ENCODE results near the gene SMURF1. TPM values are rescaled to one million over a fixed set of nuclear protein-coding genes. Genes with fewer than 3 reads are reported as not detected.
A peak's percentile ranks its signal among the peaks of the same experiment; 100 is the strongest.
"Not testable (repeated sequence)": the region's sequence is repeated elsewhere in the genome, so short reads cannot be mapped to it uniquely, and the experiment has no call there.

SMURF1 gene
- total RNA-seq, 3 donors from 2014 or later, result 15.1 to 18.1 (median 17.1) TPM

- ATAC-seq (no peak), DNase-seq (no peak)
- Mint-ChIP-seq H3K4me3 (no peak overlapping the region), H3K27me3 (ENCODE audit: low read depth) (peaks cover 7% of the 10 kb centered on the region), H3K36me3 (ENCODE audit: insufficient read depth) (no peaks in the 10 kb centered on the region), H3K9me3 (no peaks in the 10 kb centered on the region), H3K4me1 (ENCODE audit: low read depth) (no peaks in the 10 kb centered on the region)
Measured at GRCh38 chr7:99165816-99166215, 21.9 kb upstream of the SMURF1 start.

GRCh38 chr7:99163669-99164068 is 19.8 kb upstream of the SMURF1 start:
- not testable (repeated sequence) for H3K36me3 Mint-ChIP-seq (ENCODE audit: insufficient read depth); H3K4me3 Mint-ChIP-seq; H3K4me1 Mint-ChIP-seq (ENCODE audit: low read depth); H3K9me3 Mint-ChIP-seq; DNase-seq; ATAC-seq
- H3K27me3 Mint-ChIP-seq (ENCODE audit: low read depth), result peaks cover 13% of the 10 kb centered on the region

GRCh38 chr7:99156649-99157048 is 12.7 kb upstream of the SMURF1 start:
- no peak overlapping the region for H3K4me3 Mint-ChIP-seq
- ATAC-seq, result no peak
- no peaks in the 10 kb centered on the region for H3K36me3 Mint-ChIP-seq (ENCODE audit: insufficient read depth)

DNA sequence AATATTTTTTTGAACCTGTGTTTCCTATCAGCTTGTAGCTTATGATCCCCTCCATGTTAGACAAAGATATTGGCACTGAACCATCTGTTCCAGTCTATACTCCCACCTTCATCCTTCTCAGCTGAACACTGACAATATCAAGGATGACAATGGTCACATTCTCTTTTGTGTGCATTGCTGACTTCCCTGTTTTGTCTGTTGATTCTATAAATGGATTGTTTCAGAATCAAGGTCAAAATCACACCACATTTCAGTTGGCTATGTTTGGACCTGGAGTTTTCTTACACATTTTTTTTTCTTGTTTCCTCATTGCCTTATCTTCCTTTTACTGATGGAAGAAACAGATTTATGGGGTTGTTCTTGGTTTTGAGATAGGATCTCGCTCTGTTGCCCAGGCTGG is 11.3 kb upstream of the SMURF1 start:
- H3K9me3 Mint-ChIP-seq, result no peaks in the 10 kb centered on the region
- no peak for ATAC-seq
- peaks cover 8% of the 10 kb centered on the region for H3K27me3 Mint-ChIP-seq (ENCODE audit: low read depth)
- no peaks in the 10 kb centered on the region for H3K4me1 Mint-ChIP-seq (ENCODE audit: low read depth)
- DNase-seq, result no peak
- H3K4me3 Mint-ChIP-seq, result no peak overlapping the region
- no peaks in the 10 kb centered on the region for H3K36me3 Mint-ChIP-seq (ENCODE audit: insufficient read depth)

More at GRCh38 chr7:99156649-99157048, 12.7 kb upstream of the SMURF1 start:
- Mint-ChIP-seq H3K4me1 (ENCODE audit: low read depth) (no peaks in the 10 kb centered on the region), H3K27me3 (ENCODE audit: low read depth) (peaks cover 12% of the 10 kb centered on the region), H3K9me3 (no peaks in the 10 kb centered on the region)
- DNase-seq, result no peak

DNA sequence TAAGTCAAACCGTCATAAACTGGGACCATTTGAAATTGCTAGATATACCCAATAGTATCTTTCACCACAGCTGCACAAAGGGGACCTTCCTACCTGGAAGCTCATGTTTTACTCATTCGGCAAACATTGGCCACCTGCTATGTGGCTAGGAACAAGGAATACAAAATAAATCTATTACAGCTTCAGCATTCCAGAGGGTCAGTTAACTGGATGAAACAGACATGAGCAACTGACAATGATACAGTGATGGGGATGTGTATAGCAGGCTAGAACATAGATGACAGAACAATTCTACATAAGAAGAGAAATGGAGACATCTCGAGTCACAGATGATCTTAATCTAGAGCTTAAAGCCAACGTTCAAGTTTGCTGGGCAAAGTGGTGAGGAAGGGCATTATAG is 3.1 kb upstream of the SMURF1 start:
- Mint-ChIP-seq H3K4me3 (no peak overlapping the region), H3K9me3 (no peaks in the 10 kb centered on the region)
- ATAC-seq, result no peak

DNA sequence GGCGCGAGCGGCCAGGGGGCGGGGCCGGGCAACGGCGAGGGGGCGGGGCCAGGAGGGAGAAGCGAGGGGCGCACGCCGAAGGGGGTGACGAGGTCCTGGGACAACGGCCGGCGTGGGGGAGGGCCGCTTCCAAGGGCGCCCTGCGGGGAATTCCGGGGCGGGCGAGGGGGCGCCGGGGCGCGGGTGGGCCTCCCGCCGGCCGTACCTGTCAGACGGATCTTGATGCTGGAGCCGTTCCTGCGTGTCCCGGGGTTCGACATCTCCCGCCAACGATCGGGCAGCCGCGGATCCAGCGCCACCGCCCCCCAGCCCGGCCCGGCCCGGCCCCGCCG is 421 bp downstream of the SMURF1 start:
- H3K4me1 Mint-ChIP-seq (ENCODE audit: low read depth), result peaks cover 37% of the 10 kb centered on the region
- H3K4me3 Mint-ChIP-seq, result peak overlapping the region; percentile 89
- ATAC-seq (peak; percentile 44 to 50), DNase-seq (no peak)
- H3K36me3 Mint-ChIP-seq (ENCODE audit: insufficient read depth), result peaks cover 5% of the 10 kb centered on the region
- H3K9me3 Mint-ChIP-seq, result no peaks in the 10 kb centered on the region
- H3K27me3 Mint-ChIP-seq (ENCODE audit: low read depth), result no peaks in the 10 kb centered on the region

More for the DNA sequence above, 3.1 kb upstream of the SMURF1 start:
- H3K4me1 Mint-ChIP-seq (ENCODE audit: low read depth), result peaks cover 8% of the 10 kb centered on the region
- no peak for DNase-seq
- peaks cover 3% of the 10 kb centered on the region for H3K36me3 Mint-ChIP-seq (ENCODE audit: insufficient read depth)
- no peaks in the 10 kb centered on the region for H3K27me3 Mint-ChIP-seq (ENCODE audit: low read depth)

GRCh38 chr7:99142727-99143520 is 984 bp downstream of the SMURF1 start:
- Mint-ChIP-seq H3K36me3 (ENCODE audit: insufficient read depth) (peaks cover 5% of the 10 kb centered on the region), H3K4me3 (peak overlapping the region; percentile 89), H3K27me3 (ENCODE audit: low read depth) (no peaks in the 10 kb centered on the region), H3K4me1 (ENCODE audit: low read depth) (peaks cover 39% of the 10 kb centered on the region), H3K9me3 (no peaks in the 10 kb centered on the region)
- ATAC-seq (peak; percentile 11 to 31), DNase-seq (peak; percentile 86)

DNA sequence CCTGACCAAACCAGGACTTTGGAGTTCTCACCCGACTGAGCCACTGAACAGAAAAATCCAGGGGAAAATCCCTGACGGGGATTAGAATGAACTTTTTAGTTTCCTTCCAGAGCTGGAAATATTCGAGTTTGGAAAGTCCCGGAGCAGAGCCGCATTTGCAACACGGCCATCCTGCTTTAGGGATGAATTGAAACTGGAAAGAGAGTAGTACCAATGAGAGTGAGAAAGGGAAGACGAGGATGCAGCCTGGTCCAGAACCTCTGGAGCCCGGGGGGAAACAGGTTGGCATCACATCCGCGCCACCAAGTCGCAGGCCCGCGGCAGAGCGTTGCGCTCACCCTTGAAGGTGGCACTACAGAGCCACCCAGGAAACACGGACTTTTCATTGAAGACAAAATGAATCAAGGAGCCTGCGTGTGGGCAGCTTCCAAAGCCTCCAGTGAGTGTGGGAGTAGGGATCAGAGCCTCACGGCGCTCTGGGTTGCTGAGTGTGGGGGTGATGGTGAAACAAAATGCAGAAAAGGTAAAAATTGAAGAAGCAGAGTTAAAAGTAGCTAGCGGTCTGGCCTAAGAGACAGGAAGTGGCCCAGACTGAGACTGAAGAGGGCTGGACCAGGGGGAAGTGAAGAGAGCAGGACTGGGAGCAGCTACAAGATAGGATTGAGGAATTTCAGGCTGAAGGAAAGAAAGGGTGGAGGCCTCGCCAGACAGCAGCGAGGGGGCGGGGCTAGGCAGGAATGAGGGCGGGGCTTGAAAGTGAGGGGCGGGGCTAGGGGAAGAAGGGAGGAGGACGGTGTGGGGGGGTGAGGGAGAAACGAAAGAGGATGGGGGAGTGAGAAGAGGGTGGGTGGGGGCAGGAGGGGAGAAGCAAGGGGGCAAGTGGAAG is 1.8 kb downstream of the SMURF1 start:
- Mint-ChIP-seq H3K9me3 (no peaks in the 10 kb centered on the region), H3K36me3 (ENCODE audit: insufficient read depth) (peaks cover 7% of the 10 kb centered on the region), H3K4me1 (ENCODE audit: low read depth) (peaks cover 45% of the 10 kb centered on the region), H3K27me3 (ENCODE audit: low read depth) (no peaks in the 10 kb centered on the region), H3K4me3 (peak overlapping the region; percentile 89)
- peak; percentile 31 to 40 for ATAC-seq
- peak; percentile 65 for DNase-seq

GRCh38 chr7:99141334-99141733 is 2.6 kb downstream of the SMURF1 start:
- peak in 1 of 2 donors; percentile 5 for ATAC-seq
- peaks cover 48% of the 10 kb centered on the region for H3K4me1 Mint-ChIP-seq (ENCODE audit: low read depth)
- DNase-seq, result no peak
- no peaks in the 10 kb centered on the region for H3K9me3 Mint-ChIP-seq
- peaks cover 7% of the 10 kb centered on the region for H3K36me3 Mint-ChIP-seq (ENCODE audit: insufficient read depth)
- H3K27me3 Mint-ChIP-seq (ENCODE audit: low read depth), result no peaks in the 10 kb centered on the region
- peak overlapping the region; percentile 89 for H3K4me3 Mint-ChIP-seq

GRCh38 chr7:99140813-99141212 is 3.1 kb downstream of the SMURF1 start:
- no peaks in the 10 kb centered on the region for H3K27me3 Mint-ChIP-seq (ENCODE audit: low read depth)
- DNase-seq (no peak), ATAC-seq (no peak)
- H3K4me3 Mint-ChIP-seq, result peak overlapping the region; percentile 89
- H3K9me3 Mint-ChIP-seq, result no peaks in the 10 kb centered on the region
- peaks cover 53% of the 10 kb centered on the region for H3K4me1 Mint-ChIP-seq (ENCODE audit: low read depth)
- peaks cover 7% of the 10 kb centered on the region for H3K36me3 Mint-ChIP-seq (ENCODE audit: insufficient read depth)

DNA sequence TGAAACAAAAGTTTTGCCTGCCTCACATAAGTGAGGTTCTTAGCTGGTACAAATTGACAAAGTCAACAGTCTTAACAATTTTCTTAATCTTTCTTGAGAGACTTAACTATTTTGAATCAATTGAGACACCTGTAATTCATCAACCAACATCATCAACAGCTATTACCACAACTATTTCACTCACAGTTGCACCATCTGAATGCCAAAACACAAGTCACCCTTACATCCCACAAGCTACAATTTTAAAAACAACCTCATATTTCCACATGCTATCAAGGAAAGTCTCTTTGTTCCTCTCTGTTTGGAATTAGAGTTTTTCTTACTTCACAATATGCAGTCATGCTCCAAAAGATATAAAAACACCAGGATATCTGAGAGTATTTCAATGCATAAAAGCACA is 4.9 kb downstream of the SMURF1 start:
- H3K4me3 Mint-ChIP-seq, result no peak overlapping the region
- peaks cover 58% of the 10 kb centered on the region for H3K4me1 Mint-ChIP-seq (ENCODE audit: low read depth)
- no peaks in the 10 kb centered on the region for H3K27me3 Mint-ChIP-seq (ENCODE audit: low read depth)
- ATAC-seq (no peak), DNase-seq (no peak)
- no peaks in the 10 kb centered on the region for H3K9me3 Mint-ChIP-seq
- H3K36me3 Mint-ChIP-seq (ENCODE audit: insufficient read depth), result peaks cover 7% of the 10 kb centered on the region

DNA sequence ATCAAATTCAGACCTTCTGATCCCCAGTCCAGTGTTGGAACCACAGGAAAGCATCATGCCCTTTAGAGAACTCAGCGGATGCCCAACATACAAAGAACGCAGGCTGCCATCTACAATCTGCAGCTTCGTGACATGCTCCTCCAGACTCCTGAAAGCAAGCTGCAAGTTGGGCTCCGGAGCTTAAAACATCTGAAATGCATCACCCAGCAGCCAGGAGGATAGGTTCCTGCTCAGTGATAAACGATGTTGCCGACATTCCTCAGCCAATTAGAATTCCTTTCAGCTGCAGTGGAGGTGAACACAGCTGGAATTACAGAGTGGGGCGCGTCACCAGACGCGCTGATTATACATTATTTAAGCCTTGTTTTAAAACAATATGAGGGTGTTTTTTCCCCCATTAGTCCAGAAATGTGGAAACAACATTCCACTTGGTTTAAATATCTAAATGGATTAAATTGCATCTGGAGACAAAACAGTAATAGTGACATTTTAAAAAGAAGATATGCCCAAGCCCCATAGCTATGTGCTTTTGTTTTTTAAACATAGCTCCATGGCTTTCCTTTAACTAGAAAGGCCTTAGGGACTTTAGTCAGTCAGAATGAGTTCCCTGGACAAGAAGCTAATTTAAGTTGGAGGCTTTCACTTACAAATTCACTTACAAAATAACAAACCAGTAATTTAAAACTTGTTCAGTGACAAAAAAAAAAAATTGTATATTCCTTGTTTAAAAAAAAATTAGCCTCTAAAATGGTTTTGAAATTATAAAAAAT is 6.3 kb downstream of the SMURF1 start:
- H3K36me3 Mint-ChIP-seq (ENCODE audit: insufficient read depth), result peaks cover 7% of the 10 kb centered on the region
- no peaks in the 10 kb centered on the region for H3K27me3 Mint-ChIP-seq (ENCODE audit: low read depth)
- no peak overlapping the region for H3K4me3 Mint-ChIP-seq
- ATAC-seq (no peak), DNase-seq (no peak)
- no peaks in the 10 kb centered on the region for H3K9me3 Mint-ChIP-seq
- H3K4me1 Mint-ChIP-seq (ENCODE audit: low read depth), result peaks cover 70% of the 10 kb centered on the region

DNA sequence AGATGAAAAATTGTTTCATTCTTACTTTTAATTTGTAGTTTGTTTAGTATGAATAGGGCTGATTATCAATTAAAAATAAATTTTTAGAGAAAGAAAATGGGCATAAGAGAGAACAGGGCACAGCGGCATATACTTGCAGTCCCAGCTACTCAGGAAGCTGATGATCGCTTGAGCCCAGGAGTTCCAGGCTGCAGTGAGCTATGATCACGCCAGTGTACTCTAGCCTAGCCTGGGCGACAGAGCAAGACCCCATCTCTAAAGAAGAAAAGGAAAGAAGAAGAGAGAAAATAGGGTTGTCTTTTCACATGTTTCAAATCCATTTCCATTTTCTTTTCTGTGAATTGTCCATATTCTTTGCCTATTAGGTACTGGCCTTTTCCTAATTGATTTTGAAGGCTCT is 8.0 kb downstream of the SMURF1 start:
- H3K4me1 Mint-ChIP-seq (ENCODE audit: low read depth), result peaks cover 70% of the 10 kb centered on the region

More for the DNA sequence above, 8.0 kb downstream of the SMURF1 start:
- ATAC-seq, result no peak
- no peaks in the 10 kb centered on the region for H3K9me3 Mint-ChIP-seq
- no peaks in the 10 kb centered on the region for H3K27me3 Mint-ChIP-seq (ENCODE audit: low read depth)
- no peak overlapping the region for H3K4me3 Mint-ChIP-seq
- DNase-seq, result no peak
- H3K36me3 Mint-ChIP-seq (ENCODE audit: insufficient read depth), result peaks cover 2% of the 10 kb centered on the region
